Measurements from ENCODE around the gene NAA38.

NAA38 gene

DNA sequence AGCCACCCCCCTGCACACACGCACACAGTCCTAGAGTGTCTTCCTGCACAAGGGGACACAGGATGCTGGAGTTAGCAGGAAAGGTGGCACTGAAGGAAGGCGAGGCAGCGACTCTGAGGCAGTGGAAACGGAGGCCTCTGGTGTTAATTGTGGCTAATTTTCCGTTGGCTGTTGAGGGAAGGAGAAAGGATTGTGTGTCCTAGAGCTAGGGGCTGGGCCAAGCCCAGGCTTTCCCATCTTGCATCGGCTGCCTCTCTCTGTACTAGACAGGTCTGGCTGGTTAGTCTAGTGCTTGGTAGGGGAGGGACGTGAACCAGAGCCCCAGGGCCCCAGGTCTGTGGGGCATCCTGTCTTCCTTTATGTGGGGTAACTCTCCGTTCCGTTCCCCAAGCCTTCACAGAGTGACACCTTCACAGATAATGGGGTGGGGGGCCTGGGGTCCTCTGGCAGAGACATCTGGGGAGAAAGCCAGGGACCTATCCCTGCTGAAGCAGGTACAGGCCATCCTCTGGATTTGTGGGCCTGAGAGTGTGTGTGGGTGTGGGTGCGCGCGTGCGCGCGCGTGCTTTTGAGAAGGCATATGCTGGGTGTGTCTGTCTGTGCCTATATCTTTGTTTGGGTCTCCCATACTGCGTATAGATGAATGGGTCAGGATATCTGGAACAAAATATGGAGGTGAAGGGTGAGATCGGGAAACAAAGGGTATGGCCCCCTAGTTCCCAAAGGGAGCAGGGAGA is 31.0 kb upstream of the NAA38 start, which contains the start of gene CHD3:
CHD3 (plus strand) TSS at position 606 of the 737 bp plus-strand sequence. CDS start 212 bp downstream, outside the sequence.
- Histone ChIP-seq H3K36me3 (ENCODE audit: control insufficient read depth in 2 of 2, insufficient read depth in 1 of 2, low read length in 2 of 2) (peaks cover 30 to 33% of the 10 kb centered on the region in 2 experiments), H3K9me3 (ENCODE audit: control insufficient read depth, insufficient read depth, low read depth, low read length) (no peaks in the 10 kb centered on the region), H3K4me1 (ENCODE audit: control insufficient read depth, insufficient read depth, low read length) (peaks cover 30% of the 10 kb centered on the region), H3K27ac (ENCODE audit: extremely low read depth, low read depth, low read length) (peak within 1 kb of the TSS; percentile 100), H3K4me3 (ENCODE audit: low read depth, low read length) (peak within 1 kb of the TSS; percentile 46)
- CTCF ChIA-PET: interaction anchor here (0.6 to 2.4 kb wide), 10 partner anchors 10 to 173 kb away, joined by 3 to 8 read pairs (median 4); partner anchors contain the start of gene GUCY2D
- POLR2A ChIA-PET: interaction anchor here (1.1 to 1.6 kb wide), 3 partner anchors 22 to 43 kb away, joined by 3 to 8 read pairs (median 4); partner anchors contain the start of genes CNTROB, NAA38 and TRAPPC1
- TF ChIP-seq ZNF621 (tag by site-specific recombination; IDR thresholded peaks at IDR 0.05) (no peak), ZNF48 (tag by site-specific recombination; IDR thresholded peaks at IDR 0.05) (no peak), ZNF76 (tag by site-specific recombination; IDR thresholded peaks at IDR 0.05; ENCODE audit: borderline replicate concordance, low read depth) (0 out of 2 replicates have a peak, but pooled peaks have one; percentile 25), ZBTB20 (tag by site-specific recombination; IDR thresholded peaks at IDR 0.05) (peak; percentile 67), ZNF324 (tag by site-specific recombination; IDR thresholded peaks at IDR 0.05) (no peak), ZNF785 (tag by site-specific recombination; IDR thresholded peaks at IDR 0.05) (no peak), GLIS1 (tag by site-specific recombination; IDR thresholded peaks at IDR 0.05) (no peak), ZBTB17 (tag by site-specific recombination; IDR thresholded peaks at IDR 0.05) (peak; percentile 69; the same call in 1 of the 2 replicates), ZNF223 (tag by site-specific recombination; IDR thresholded peaks at IDR 0.05) (0 out of 2 replicates have a peak, but pooled peaks have one; percentile 34), ZNF335 (tag by site-specific recombination; conservative IDR thresholded peaks at IDR 0.05) (0 out of 2 replicates have a peak, but pooled peaks have one; percentile 9), WT1 (tag by site-specific recombination; IDR thresholded peaks at IDR 0.05) (no peak), ZNF561 (tag by site-specific recombination; IDR thresholded peaks at IDR 0.05; ENCODE audit: borderline replicate concordance) (0 out of 2 replicates have a peak, but pooled peaks have one; percentile 37), ZFHX2 (tag by site-specific recombination; conservative IDR thresholded peaks at IDR 0.05) (peak; percentile 10; the same call in 1 of the 2 replicates), ZNF510 (tag by site-specific recombination; IDR thresholded peaks at IDR 0.05; ENCODE audit: insufficient replicate concordance) (no peak), KLF7 (tag by site-specific recombination; IDR thresholded peaks at IDR 0.05; ENCODE audit: borderline replicate concordance) (0 out of 2 replicates have a peak, but pooled peaks have one; percentile 61), ZFP37 (tag by site-specific recombination; IDR thresholded peaks at IDR 0.05) (no peak), ZNF302 (tag by site-specific recombination; IDR thresholded peaks at IDR 0.05; ENCODE audit: low read depth) (no peak), ZNF837 (tag by site-specific recombination; IDR thresholded peaks at IDR 0.05) (no peak), ZIC2 (tag by site-specific recombination; IDR thresholded peaks at IDR 0.05) (no peak), ZNF211 (tag by site-specific recombination; IDR thresholded peaks at IDR 0.05; ENCODE audit: low read depth) (no peak), HOXA7 (CRISPR knock-in tag; IDR thresholded peaks at IDR 0.05; ENCODE audit: borderline replicate concordance) (no peak), PRDM1 (tag by site-specific recombination; IDR thresholded peaks at IDR 0.05) (no peak)
- TF ChIP-seq, protein P1, sequence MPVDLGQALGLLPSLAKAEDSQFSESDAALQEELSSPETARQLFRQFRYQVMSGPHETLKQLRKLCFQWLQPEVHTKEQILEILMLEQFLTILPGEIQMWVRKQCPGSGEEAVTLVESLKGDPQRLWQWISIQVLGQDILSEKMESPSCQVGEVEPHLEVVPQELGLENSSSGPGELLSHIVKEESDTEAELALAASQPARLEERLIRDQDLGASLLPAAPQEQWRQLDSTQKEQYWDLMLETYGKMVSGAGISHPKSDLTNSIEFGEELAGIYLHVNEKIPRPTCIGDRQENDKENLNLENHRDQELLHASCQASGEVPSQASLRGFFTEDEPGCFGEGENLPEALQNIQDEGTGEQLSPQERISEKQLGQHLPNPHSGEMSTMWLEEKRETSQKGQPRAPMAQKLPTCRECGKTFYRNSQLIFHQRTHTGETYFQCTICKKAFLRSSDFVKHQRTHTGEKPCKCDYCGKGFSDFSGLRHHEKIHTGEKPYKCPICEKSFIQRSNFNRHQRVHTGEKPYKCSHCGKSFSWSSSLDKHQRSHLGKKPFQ (tag by site-specific recombination; IDR thresholded peaks at IDR 0.05): 0 out of 2 replicates have a peak, but pooled peaks have one; percentile 3
- TF ChIP-seq, protein P2, sequence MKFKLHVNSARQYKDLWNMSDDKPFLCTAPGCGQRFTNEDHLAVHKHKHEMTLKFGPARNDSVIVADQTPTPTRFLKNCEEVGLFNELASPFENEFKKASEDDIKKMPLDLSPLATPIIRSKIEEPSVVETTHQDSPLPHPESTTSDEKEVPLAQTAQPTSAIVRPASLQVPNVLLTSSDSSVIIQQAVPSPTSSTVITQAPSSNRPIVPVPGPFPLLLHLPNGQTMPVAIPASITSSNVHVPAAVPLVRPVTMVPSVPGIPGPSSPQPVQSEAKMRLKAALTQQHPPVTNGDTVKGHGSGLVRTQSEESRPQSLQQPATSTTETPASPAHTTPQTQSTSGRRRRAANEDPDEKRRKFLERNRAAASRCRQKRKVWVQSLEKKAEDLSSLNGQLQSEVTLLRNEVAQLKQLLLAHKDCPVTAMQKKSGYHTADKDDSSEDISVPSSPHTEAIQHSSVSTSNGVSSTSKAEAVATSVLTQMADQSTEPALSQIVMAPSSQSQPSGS (tag by site-specific recombination; IDR thresholded peaks at IDR 0.05; ENCODE audit: low read depth): no peak
- TF ChIP-seq, protein P3, sequence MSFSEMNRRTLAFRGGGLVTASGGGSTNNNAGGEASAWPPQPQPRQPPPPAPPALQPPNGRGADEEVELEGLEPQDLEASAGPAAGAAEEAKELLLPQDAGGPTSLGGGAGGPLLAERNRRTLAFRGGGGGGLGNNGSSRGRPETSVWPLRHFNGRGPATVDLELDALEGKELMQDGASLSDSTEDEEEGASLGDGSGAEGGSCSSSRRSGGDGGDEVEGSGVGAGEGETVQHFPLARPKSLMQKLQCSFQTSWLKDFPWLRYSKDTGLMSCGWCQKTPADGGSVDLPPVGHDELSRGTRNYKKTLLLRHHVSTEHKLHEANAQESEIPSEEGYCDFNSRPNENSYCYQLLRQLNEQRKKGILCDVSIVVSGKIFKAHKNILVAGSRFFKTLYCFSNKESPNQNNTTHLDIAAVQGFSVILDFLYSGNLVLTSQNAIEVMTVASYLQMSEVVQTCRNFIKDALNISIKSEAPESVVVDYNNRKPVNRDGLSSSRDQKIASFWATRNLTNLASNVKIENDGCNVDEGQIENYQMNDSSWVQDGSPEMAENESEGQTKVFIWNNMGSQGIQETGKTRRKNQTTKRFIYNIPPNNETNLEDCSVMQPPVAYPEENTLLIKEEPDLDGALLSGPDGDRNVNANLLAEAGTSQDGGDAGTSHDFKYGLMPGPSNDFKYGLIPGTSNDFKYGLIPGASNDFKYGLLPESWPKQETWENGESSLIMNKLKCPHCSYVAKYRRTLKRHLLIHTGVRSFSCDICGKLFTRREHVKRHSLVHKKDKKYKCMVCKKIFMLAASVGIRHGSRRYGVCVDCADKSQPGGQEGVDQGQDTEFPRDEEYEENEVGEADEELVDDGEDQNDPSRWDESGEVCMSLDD (tag by site-specific recombination; IDR thresholded peaks at IDR 0.05): peak; percentile 9; the same call in 1 of the 2 replicates
- TF ChIP-seq, protein P4, sequence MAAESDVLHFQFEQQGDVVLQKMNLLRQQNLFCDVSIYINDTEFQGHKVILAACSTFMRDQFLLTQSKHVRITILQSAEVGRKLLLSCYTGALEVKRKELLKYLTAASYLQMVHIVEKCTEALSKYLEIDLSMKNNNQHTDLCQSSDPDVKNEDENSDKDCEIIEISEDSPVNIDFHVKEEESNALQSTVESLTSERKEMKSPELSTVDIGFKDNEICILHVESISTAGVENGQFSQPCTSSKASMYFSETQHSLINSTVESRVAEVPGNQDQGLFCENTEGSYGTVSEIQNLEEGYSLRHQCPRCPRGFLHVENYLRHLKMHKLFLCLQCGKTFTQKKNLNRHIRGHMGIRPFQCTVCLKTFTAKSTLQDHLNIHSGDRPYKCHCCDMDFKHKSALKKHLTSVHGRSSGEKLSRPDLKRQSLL (tag by site-specific recombination; IDR thresholded peaks at IDR 0.05): peak; percentile 59; the same call in 1 of the 2 replicates
- TF ChIP-seq, protein P5, sequence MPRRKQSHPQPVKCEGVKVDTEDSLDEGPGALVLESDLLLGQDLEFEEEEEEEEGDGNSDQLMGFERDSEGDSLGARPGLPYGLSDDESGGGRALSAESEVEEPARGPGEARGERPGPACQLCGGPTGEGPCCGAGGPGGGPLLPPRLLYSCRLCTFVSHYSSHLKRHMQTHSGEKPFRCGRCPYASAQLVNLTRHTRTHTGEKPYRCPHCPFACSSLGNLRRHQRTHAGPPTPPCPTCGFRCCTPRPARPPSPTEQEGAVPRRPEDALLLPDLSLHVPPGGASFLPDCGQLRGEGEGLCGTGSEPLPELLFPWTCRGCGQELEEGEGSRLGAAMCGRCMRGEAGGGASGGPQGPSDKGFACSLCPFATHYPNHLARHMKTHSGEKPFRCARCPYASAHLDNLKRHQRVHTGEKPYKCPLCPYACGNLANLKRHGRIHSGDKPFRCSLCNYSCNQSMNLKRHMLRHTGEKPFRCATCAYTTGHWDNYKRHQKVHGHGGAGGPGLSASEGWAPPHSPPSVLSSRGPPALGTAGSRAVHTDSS (tag by site-specific recombination; IDR thresholded peaks at IDR 0.05): no peak
- TF ChIP-seq, protein P6, sequence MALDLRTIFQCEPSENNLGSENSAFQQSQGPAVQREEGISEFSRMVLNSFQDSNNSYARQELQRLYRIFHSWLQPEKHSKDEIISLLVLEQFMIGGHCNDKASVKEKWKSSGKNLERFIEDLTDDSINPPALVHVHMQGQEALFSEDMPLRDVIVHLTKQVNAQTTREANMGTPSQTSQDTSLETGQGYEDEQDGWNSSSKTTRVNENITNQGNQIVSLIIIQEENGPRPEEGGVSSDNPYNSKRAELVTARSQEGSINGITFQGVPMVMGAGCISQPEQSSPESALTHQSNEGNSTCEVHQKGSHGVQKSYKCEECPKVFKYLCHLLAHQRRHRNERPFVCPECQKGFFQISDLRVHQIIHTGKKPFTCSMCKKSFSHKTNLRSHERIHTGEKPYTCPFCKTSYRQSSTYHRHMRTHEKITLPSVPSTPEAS (tag by site-specific recombination; IDR thresholded peaks at IDR 0.05): 0 out of 2 replicates have a peak, but pooled peaks have one; percentile 3

All from HEK293 (cell line).